ENCODE measurements around the gene SRPK2. TPM values are rescaled to one million over a fixed set of nuclear protein-coding genes. Genes with fewer than 3 reads are reported as not detected.

Gene SRPK2
- total and polyA plus RNA-seq, 2 of the 13 experiments (the other 11 are each of a cell fraction or from before 2014, with no cell fraction given), result 10.1 to 22.3 TPM

DNA sequence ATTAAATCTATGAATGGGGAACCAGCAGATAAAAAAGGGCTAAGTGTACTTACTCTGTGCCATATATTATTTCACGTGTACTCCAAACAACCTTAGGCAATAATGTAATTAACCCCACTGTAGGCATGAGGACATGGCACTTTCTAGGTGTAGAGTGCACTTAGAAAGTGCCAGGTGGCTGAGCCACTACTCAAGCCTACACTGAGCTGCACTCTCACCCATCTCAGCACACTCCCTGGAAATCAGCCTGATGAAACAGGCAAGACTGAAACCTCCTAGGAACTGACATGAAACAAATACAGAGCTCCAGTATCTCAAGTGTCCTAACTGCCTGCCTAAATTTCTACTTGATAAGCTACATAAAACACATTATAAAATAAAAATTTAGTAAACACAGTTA is 227.4 kb downstream of the SRPK2 start:
- H2AFZ ChIP-seq (ENCODE audit: low read length), result no peak overlapping the region
- POLR2A ChIA-PET, result no interaction called here
- no peak for FAIRE-seq
- no TSS peak for BruUV-seq (replicated peaks)
- in situ Hi-C loops (cut with HindIII; ENCODE audit: extremely low pct_ligation_motif_present, low pct_unique_long_range_greater_than_20kb), result no loop called here
- H3K4me3 ChIP-seq (replicated peaks in 1 of 3; ENCODE audit: insufficient read depth in 1 of 3, low read depth in 2 of 3, low read length in 3 of 3), result no peak overlapping the region
- no peak overlapping the region for H3K27ac ChIP-seq (ENCODE audit: extremely low read length, insufficient read depth, low read length)
- no peaks in the 10 kb centered on the region for H3K9me3 ChIP-seq (ENCODE audit: low read length)
- H3K27me3 ChIP-seq (ENCODE audit: control insufficient read depth in 1 of 2, insufficient read depth in 2 of 2, low read length in 2 of 2), result no peaks in the 10 kb centered on the region
- WGBS (ENCODE audit: low lambda C conversion rate), result 95% methylated on average over 1 of the region's 1 CpG
- DNase-seq (ENCODE audit: low spot score), result no peak
- H3K9ac ChIP-seq (ENCODE audit: insufficient read depth, low read depth, low read length), result no peak overlapping the region
- ATAC-seq, result no peak
- H4K20me1 ChIP-seq (ENCODE audit: insufficient read depth, low read length), result no peaks in the 10 kb centered on the region
- intact Hi-C loops (cut with micrococcal nuclease; ENCODE audit: unreplicated experiment), result no loop called here
- CTCF ChIA-PET (ENCODE audit: low intra/inter-chr PET ratio, low total read pairs), result no interaction called here
- H3K79me2 ChIP-seq (ENCODE audit: insufficient read depth, low read length), result no peaks in the 10 kb centered on the region
- no peaks in the 10 kb centered on the region for H3K4me1 ChIP-seq (ENCODE audit: insufficient read depth, low read length)
- peaks cover 6 to 27% of the 10 kb centered on the region in 2 experiments; a peak in 4 of 5 replicates for H3K36me3 ChIP-seq (replicated peaks in 1 of 2; ENCODE audit: control insufficient read depth in 1 of 2, insufficient read depth in 2 of 2, low read length in 2 of 2)
- H3K4me2 ChIP-seq (ENCODE audit: low read depth, low read length), result no peak overlapping the region
- TF ChIP-seq, protein P1, sequence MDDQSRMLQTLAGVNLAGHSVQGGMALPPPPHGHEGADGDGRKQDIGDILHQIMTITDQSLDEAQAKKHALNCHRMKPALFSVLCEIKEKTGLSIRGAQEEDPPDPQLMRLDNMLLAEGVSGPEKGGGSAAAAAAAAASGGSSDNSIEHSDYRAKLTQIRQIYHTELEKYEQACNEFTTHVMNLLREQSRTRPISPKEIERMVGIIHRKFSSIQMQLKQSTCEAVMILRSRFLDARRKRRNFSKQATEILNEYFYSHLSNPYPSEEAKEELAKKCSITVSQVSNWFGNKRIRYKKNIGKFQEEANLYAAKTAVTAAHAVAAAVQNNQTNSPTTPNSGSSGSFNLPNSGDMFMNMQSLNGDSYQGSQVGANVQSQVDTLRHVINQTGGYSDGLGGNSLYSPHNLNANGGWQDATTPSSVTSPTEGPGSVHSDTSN (CRISPR knock-in tag; IDR thresholded peaks at IDR 0.05; ENCODE audit: borderline replicate concordance), result no peak
- no peak for TF ChIP-seq NFE2L2 (IDR thresholded peaks at IDR 0.05; ENCODE audit: low read length)
- no peak for TF ChIP-seq MBD4 (IDR thresholded peaks at IDR 0.05; ENCODE audit: borderline replicate concordance, low read length)
- TF ChIP-seq, protein P2, sequence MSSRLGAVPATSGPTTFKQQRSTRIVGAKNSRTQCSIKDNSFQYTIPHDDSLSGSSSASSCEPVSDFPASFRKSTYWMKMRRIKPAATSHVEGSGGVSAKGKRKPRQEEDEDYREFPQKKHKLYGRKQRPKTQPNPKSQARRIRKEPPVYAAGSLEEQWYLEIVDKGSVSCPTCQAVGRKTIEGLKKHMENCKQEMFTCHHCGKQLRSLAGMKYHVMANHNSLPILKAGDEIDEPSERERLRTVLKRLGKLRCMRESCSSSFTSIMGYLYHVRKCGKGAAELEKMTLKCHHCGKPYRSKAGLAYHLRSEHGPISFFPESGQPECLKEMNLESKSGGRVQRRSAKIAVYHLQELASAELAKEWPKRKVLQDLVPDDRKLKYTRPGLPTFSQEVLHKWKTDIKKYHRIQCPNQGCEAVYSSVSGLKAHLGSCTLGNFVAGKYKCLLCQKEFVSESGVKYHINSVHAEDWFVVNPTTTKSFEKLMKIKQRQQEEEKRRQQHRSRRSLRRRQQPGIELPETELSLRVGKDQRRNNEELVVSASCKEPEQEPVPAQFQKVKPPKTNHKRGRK (CRISPR knock-in tag; IDR thresholded peaks at IDR 0.05), result no peak
- no peak for TF ChIP-seq ADNP (CRISPR knock-in tag; IDR thresholded peaks at IDR 0.05)
- TF ChIP-seq YEATS4 (CRISPR knock-in tag; IDR thresholded peaks at IDR 0.05; ENCODE audit: borderline replicate concordance), result no peak
- no peak for TF ChIP-seq SYNCRIP (IDR thresholded peaks at IDR 0.05; ENCODE audit: insufficient read depth, low read depth, low read length)
- no peak for TF ChIP-seq DPF2 (CRISPR knock-in tag; IDR thresholded peaks at IDR 0.05; ENCODE audit: borderline replicate concordance, low read depth)
- no peak for TF ChIP-seq KDM2A (CRISPR knock-in tag; IDR thresholded peaks at IDR 0.05; ENCODE audit: borderline replicate concordance, low read depth)
- TF ChIP-seq HIVEP1 (CRISPR knock-in tag; IDR thresholded peaks at IDR 0.05), result no peak
- TF ChIP-seq, protein P3, sequence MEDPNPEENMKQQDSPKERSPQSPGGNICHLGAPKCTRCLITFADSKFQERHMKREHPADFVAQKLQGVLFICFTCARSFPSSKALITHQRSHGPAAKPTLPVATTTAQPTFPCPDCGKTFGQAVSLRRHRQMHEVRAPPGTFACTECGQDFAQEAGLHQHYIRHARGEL (CRISPR knock-in tag; IDR thresholded peaks at IDR 0.05), result no peak
- no peak for TF ChIP-seq ZNF230 (CRISPR knock-in tag; IDR thresholded peaks at IDR 0.05)
- no peak for TF ChIP-seq SIN3A (IDR thresholded peaks at IDR 0.05; ENCODE audit: borderline replicate concordance, low read depth, low read length)
- TF ChIP-seq, protein P4, sequence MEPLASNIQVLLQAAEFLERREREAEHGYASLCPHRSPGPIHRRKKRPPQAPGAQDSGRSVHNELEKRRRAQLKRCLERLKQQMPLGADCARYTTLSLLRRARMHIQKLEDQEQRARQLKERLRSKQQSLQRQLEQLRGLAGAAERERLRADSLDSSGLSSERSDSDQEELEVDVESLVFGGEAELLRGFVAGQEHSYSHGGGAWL (CRISPR knock-in tag; IDR thresholded peaks at IDR 0.05), result no peak
- TF ChIP-seq RFXANK (CRISPR knock-in tag; IDR thresholded peaks at IDR 0.05), result no peak
- TF ChIP-seq TOE1 (CRISPR knock-in tag; IDR thresholded peaks at IDR 0.05), result no peak
- TF ChIP-seq, protein P5, sequence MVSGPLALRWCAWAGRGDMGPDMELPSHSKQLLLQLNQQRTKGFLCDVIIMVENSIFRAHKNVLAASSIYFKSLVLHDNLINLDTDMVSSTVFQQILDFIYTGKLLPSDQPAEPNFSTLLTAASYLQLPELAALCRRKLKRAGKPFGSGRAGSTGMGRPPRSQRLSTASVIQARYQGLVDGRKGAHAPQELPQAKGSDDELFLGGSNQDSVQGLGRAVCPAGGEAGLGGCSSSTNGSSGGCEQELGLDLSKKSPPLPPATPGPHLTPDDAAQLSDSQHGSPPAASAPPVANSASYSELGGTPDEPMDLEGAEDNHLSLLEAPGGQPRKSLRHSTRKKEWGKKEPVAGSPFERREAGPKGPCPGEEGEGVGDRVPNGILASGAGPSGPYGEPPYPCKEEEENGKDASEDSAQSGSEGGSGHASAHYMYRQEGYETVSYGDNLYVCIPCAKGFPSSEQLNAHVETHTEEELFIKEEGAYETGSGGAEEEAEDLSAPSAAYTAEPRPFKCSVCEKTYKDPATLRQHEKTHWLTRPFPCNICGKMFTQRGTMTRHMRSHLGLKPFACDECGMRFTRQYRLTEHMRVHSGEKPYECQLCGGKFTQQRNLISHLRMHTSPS (CRISPR knock-in tag; IDR thresholded peaks at IDR 0.05; ENCODE audit: low read depth), result no peak

Measured in HepG2 (cell line).